Neural progenitor cell (in vitro differentiated cells): ENCODE results near the gene SMDT1.
A peak's percentile ranks its signal among the peaks of the same experiment; 100 is the strongest.

Experiments
- CTCF ChIP-seq: fragments of 200-600 bp; sonication (generic); IDR thresholded peaks from 2 replicates; pipeline ENCODE4 v1.5.1; 2017; ENCODE audit warnings: antibody characterized with exemption, mild to moderate bottlenecking
- EZH2 ChIP-seq: fragments of 200-600 bp; sonication (generic); IDR thresholded peaks from 2 replicates; pipeline ENCODE4 v1.6.1; 2017; ENCODE audit warnings: antibody characterized with exemption, mild to moderate bottlenecking, moderate library complexity
- EZH2phosphoT487 ChIP-seq: fragments of 200-600 bp; sonication (generic); IDR thresholded peaks from 2 replicates; pipeline ENCODE4 v1.6.1; 2017; ENCODE audit warnings: antibody characterized with exemption

- peak; percentile 11 for TF ChIP-seq CTCF
- TF ChIP-seq EZH2 = no peak
- no peak for TF ChIP-seq EZH2phosphoT487
These were observed 32.3 kb downstream of the SMDT1 start for GRCh38 chr22:42111798-42112197.
